GM20000 (cell line): ENCODE data around the gene KRTAP5-9.

Source experiments
- DNase-seq: peaks from one replicate; pipeline ENCODE4 v3.0.0; 2012; ENCODE audit warnings: low spot score
- TF ChIP-seq, protein P1 (sequence below): IDR thresholded peaks from 2 replicates; pipeline ENCODE4 v1.5.1; 2012; ENCODE audit warnings: mild to moderate bottlenecking, control low read depth; ENCODE audit errors: extremely low read depth, missing control alignments

The KRTAP5-9 gene, protein sequence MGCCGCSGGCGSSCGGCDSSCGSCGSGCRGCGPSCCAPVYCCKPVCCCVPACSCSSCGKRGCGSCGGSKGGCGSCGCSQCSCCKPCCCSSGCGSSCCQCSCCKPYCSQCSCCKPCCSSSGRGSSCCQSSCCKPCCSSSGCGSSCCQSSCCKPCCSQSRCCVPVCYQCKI

DNA sequence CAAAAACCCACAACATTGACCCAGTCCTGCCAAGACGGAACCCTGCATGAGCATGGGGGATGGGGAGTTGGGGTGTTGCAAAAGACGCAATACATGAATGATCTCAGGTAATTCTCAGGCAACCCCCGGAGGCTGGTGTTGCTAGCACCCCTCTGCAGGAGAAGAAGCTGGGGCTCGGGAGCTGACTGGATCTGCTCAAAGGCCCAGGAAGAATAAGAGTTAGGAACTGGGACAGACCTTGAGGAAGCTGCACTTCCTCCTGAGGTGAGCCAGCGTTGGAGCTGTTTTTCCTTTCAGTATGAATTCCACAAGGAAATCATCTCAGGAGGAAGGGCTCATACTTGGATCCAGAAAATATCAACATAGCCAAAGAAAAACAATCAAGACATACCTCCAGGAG is at the start of gene KRTAP5-9:
Gene KRTAP5-9 (plus strand): TSS at position 301 of the 400 bp plus-strand sequence. CDS start 238 bp downstream, outside the sequence.
- no peak for DNase-seq
- TF ChIP-seq, protein P1, sequence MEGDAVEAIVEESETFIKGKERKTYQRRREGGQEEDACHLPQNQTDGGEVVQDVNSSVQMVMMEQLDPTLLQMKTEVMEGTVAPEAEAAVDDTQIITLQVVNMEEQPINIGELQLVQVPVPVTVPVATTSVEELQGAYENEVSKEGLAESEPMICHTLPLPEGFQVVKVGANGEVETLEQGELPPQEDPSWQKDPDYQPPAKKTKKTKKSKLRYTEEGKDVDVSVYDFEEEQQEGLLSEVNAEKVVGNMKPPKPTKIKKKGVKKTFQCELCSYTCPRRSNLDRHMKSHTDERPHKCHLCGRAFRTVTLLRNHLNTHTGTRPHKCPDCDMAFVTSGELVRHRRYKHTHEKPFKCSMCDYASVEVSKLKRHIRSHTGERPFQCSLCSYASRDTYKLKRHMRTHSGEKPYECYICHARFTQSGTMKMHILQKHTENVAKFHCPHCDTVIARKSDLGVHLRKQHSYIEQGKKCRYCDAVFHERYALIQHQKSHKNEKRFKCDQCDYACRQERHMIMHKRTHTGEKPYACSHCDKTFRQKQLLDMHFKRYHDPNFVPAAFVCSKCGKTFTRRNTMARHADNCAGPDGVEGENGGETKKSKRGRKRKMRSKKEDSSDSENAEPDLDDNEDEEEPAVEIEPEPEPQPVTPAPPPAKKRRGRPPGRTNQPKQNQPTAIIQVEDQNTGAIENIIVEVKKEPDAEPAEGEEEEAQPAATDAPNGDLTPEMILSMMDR: no peak

DNA sequence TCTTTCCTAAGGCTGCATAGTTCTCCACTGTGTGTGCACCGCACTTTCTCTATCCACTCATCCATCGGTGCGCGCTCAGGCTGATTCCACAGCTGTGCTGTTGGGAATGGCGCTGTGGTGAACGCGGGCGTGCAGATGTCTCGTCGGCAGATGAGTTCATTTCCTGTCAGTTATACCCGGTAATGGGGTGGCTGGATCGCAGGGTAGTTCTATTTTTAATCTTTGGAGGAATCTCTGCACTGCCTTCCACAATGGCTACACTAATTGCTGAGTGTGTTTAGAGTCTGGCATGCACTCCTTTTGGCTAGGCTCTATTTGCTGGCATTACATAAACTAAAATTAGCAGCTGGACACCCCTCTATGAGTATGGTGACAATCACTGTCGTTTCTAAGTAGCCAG is 49.1 kb upstream of the KRTAP5-9 start:
- DNase-seq: no peak
- TF ChIP-seq, protein P1: no peak

DNA sequence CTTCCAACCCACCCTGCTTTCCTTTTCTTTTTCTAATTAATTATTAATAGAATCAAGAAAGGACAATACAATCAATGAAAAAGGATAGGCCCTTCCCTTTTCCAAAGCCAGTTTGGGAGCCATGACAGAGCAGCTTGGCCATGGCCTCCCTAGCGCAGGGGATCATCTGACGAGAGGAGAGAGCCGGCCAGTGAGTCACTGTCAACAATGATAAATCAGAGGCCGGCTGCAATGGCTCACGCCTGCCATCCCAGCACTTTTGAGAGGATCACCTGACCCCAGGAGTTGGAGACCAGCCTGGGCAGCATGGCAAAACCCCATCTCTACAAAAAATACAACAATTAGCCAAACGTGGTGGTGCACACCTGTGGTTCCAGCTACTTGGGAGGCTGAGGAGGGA is 48.7 kb upstream of the KRTAP5-9 start:
- TF ChIP-seq, protein P1: no peak
- DNase-seq: no peak

DNA sequence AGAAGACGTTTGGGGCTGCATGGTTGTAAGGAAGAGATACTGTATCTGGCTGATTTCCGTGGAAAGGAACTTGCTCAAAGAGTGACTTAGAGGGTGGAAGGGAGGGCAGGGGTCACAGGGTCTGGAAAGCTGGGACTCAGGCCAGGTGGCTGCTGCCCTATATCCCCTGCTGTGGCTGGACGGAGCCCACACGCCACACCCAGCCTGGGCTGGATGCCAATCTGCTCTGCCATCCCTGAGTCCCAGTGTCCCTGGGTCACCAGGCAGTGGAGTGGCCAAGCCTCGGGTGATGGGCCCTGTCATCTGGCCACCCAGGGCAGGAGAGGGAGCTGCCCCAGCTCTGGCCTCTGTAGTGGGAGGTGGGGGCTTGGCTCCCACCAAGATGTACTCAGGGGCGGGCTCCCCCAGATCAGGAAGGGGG is 47.6 kb upstream of the KRTAP5-9 start:
- TF ChIP-seq, protein P1: no peak

DNA sequence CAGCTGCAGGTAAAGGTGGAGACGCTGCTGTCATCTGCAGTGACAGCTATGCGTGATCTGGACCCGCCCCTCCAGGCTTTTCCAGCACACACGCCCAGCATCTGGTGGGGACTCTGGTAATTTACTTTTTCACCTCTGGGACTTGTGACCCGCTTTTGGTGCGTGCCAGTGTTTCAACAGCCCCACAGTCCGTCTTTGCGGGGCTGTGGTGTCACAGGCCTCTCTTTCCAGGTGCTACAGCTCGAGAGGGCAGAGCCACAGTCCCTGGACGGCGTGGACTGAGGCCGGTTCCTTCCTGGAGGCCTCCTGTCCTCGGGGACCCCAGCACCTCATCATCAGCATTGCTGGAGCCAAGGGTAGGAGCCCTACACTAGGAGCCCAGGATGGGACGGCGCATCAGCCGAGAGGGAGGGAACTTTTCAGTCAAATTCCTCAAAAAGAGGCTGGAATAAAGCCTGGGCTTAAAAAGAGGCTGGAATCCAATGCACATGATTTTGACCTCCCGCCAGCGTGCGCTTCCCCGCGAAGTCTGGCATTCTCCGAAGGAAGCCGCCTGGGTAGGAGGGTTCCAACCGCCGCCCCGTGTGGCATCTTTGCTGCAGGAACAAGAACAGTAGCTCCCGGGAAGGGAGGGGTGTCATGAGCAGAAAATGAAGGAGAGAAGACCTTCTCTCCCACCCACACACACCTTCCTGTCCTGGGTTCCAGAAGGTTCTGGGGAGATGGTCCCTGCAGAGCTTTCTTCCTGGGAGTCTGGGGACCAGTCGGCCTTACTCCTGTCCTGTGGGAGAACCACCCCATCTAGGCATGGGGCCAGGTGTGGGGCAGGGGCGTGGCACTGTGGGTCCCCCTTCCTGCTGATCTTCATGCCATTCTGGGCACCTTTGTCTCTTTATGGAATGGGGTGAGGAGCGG is 46.9 kb upstream of the KRTAP5-9 start:
- TF ChIP-seq, protein P1: no peak
- no peak for DNase-seq

More for the DNA sequence above, 47.6 kb upstream of the KRTAP5-9 start:
- no peak for DNase-seq

DNA sequence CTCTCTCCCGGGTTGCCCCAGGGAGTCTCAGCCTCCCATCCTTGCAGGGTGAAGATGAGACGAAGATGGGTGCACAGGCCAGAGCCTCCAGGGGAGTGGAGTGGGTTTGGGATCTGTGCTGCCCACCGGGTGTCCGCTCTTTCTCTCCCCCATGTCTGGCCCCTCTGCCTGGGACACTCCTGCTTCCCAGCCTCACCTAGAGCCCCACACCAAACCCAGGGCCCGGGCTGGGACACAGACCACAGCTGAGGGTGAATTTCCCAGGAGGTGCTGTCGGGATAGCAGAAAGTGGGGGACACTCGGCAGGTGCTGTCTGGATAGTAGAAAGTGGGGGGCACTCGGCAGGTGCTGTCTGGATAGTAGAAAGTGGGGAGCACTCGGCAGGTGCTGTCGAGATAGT is 46.2 kb upstream of the KRTAP5-9 start:
- DNase-seq: no peak
- TF ChIP-seq, protein P1: no peak

DNA sequence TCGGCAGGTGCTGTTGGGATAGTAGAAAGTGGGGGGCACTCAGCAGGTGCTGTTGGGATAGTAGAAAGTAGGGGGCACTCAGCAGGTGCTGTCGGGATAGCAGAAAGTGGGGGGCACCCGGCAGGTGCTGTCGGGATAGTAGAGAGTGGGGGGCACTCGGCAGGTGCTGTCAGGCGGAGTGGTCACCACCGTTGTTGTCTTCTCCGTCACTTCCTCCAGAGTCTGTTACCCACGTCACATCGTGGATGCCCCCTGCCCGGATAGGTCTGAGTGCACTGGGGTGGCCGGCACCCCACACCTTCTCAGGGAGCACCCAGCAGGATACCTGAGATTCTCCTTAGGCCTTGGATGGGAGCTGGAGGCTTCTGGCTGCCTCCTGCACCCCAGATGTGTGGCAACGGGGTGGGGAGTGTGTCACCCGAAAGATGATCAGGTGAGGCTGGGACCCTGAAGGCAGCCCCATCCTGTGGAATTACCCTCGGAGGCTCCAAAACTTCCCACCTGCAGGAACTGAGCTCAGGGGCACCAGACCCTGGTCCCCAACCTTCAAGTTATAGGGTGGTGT is 45.3 kb upstream of the KRTAP5-9 start:
- TF ChIP-seq, protein P1: no peak
- DNase-seq: no peak
